ENCODE measurements around the gene FAM241B. TPM values are rescaled to one million over a fixed set of nuclear protein-coding genes. Genes with fewer than 3 reads are reported as not detected.

Gene FAM241B, protein sequence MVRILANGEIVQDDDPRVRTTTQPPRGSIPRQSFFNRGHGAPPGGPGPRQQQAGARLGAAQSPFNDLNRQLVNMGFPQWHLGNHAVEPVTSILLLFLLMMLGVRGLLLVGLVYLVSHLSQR
- total RNA-seq (ENCODE audit: low replicate concordance): not detected in 2 replicates

DNA sequence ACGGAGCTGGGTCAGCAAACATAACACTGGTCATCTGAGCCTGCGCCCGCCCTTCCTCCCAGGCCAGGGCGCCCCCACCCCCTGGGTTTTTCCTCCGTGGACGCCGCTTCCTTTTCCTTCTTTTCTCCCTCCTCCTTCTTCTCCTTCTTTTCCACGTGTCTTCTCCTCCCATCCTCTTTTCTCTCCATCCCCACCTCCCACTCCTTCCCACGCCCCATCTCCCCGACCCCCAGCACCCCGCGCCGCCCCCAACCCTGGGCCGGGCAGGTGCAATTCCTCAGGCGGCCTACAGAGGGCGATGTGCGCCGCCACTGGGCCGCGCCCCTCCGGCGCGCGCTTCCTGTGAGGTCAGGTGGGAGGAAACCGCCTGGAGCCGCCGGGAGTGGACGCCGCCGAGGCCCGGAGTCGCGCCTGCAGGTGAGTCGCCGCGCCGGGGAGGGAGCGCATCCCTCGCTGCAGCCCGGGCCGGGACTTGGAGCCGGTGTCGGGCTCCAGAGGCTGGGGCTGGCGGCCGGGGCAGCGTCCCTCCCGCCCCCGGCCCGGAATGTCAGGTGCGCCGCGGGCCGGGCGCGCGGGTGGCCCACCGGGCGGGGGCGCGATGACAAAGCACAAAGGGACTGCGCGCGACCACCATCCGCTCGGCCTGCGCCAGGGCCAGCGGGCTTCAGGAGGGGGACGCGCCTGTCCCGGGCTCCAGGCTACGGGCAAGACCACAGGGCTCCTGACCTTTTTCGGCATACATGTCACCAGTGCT, at the start of gene FAM241B:
TSS of gene FAM241B (plus strand) at position 351 of the 754 bp plus-strand sequence. CDS start 1,497 bp downstream, outside the sequence.
- no peak for DNase-seq (ENCODE audit: low read depth)
- TF ChIP-seq, protein P1, sequence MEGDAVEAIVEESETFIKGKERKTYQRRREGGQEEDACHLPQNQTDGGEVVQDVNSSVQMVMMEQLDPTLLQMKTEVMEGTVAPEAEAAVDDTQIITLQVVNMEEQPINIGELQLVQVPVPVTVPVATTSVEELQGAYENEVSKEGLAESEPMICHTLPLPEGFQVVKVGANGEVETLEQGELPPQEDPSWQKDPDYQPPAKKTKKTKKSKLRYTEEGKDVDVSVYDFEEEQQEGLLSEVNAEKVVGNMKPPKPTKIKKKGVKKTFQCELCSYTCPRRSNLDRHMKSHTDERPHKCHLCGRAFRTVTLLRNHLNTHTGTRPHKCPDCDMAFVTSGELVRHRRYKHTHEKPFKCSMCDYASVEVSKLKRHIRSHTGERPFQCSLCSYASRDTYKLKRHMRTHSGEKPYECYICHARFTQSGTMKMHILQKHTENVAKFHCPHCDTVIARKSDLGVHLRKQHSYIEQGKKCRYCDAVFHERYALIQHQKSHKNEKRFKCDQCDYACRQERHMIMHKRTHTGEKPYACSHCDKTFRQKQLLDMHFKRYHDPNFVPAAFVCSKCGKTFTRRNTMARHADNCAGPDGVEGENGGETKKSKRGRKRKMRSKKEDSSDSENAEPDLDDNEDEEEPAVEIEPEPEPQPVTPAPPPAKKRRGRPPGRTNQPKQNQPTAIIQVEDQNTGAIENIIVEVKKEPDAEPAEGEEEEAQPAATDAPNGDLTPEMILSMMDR (IDR thresholded peaks at IDR 0.05; ENCODE audit: insufficient read depth, low read length): peak; percentile 72

DNA sequence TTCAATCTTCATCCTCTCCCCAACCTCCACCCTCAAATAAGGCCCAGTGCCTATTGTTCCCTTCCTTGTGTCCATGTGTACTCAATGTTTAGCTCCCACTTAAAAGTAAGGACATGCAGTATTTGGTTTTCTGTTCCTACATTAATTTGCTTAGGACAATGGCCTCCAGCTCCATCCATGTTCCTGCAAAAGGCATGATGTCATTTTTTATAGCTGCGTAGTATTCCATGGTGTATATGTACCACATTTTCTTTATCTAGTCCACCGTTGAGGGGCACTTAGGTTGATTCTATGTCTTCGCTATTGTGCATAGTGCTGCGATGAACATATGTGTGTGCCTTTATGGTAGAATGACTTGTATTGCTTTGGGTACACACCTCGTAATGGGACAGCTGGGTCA, 49.6 kb upstream of the FAM241B start:
- TF ChIP-seq, protein P1 (IDR thresholded peaks at IDR 0.05; ENCODE audit: insufficient read depth, low read length): no peak
- H3K4me3 ChIP-seq (ENCODE audit: low read depth, low read length): no peak overlapping the region
- DNase-seq (ENCODE audit: low read depth): no peak

More for the DNA sequence above, at the start of gene FAM241B:
- peak within 1 kb of the TSS; percentile 58 for H3K4me3 ChIP-seq (ENCODE audit: low read depth, low read length)

DNA sequence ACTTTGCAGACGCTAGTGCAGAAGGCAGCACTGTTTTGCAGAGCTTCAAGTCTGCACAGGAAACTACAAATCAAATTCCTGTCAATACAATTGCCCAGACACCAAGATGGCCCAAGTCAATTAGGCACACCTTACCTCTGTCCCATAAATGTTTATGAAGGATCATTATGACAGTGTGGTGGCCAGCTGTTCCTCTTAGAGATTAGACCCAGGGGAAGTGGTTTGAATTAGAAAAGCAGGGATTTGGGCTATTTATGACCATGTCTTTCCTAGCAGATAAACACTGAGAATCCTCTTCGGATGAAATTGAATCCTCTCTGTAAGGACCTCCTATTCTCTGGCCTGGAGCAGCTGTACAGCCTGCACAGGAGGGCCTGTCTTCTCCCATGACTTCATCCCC, 46.9 kb upstream of the FAM241B start:
- no peak overlapping the region for H3K4me3 ChIP-seq (ENCODE audit: low read depth, low read length)
- DNase-seq (ENCODE audit: low read depth): no peak
- TF ChIP-seq, protein P1 (IDR thresholded peaks at IDR 0.05; ENCODE audit: insufficient read depth, low read length): no peak

DNA sequence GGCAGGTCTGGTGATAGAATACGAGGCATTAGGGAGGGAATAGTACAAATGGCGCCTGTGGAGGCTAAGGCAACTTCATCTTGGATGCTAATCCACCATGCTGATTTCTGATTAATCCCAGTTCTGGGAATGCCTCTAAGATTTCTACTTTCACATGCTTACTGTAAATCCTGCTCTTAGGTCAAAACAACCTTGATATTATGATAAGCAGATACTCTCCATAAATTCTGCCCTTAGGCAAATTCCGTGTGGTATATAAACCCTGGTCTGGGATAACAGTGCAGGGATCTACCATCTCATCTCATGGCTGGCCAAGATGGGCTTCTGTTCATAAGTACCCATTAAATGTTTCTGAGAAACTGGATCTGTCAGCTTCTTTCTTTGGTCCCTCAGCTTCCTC, 45.4 kb upstream of the FAM241B start:
- TF ChIP-seq, protein P1 (IDR thresholded peaks at IDR 0.05; ENCODE audit: insufficient read depth, low read length): no peak
- no peak for DNase-seq (ENCODE audit: low read depth)
- H3K4me3 ChIP-seq (ENCODE audit: low read depth, low read length): no peak overlapping the region

DNA sequence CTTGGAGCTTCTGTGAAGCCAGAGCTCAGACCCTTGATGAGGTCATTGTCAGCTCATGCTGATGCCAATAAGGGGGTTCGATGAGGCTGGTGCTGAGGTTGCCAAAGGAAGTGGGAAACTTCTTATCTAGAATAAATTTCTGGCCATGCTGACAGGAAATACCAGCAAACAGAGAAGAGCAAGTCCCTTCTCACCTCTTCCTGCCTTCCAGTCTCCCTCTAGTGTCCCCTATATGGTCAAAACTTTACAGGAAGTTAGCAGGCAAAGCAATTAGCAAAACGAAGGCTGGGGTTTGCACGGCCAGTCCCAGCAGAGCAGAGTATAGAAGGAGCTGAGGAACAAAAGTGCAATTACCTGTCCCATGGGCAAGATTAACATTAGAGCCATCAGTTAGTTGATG, 41.7 kb upstream of the FAM241B start:
- TF ChIP-seq, protein P1 (IDR thresholded peaks at IDR 0.05; ENCODE audit: insufficient read depth, low read length): no peak
- DNase-seq (ENCODE audit: low read depth): no peak
- H3K4me3 ChIP-seq (ENCODE audit: low read depth, low read length): no peak overlapping the region

DNA sequence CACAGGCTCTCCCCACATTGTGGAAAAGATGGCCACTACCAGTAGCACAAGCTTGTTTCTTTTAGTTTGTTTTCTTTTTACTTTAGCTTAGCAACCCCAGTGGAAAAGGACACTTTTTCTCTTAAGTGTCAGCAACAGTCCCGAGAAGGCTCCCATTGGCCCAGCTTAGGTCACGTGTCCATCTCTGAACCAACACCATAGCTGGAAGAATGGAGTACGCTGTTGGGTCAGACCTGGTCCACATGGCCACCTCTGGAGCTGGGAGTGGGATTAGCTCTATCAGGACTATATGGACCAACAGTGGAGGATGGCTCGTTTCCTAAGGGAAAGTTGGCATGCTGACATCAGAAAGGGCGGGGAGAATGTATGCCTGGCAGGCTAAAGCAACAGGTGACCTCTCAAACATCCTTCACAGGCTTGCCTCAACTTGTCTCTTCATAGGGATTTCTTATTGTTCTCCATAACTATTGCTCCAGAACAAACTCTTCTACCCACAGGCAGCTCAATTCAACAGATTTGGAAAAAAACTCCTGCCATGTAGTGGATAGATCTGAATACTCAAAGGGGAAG, 29.2 kb upstream of the FAM241B start:
- no peak overlapping the region for H3K4me3 ChIP-seq (ENCODE audit: low read depth, low read length)
- TF ChIP-seq, protein P1 (IDR thresholded peaks at IDR 0.05; ENCODE audit: insufficient read depth, low read length): no peak
- DNase-seq (ENCODE audit: low read depth): no peak

All from fibroblast of the aortic adventitia (primary cell).